ENCODE measurements around the gene IQGAP2.

DNA sequence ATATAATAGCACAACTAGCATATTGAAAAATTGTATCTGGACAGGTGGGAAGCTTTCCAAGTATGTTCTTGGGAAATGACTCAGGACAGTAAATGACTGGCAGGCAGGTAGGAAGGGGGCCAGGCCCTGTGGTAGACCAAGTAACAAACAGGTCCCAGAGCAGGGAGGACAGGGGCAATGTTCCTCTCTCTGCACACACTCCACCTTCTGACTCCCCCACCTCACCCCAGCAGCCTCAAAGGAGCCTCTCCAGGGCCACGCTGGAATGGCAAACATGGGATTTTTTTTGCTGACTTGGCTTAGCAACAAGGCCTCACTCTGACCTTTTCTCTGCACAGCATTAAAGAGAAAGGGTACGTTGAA is 31.1 kb upstream of the IQGAP2 start:
- TF ChIP-seq POLR2A (IDR thresholded peaks at IDR 0.05; ENCODE audit: low read length), result no peak
- TF ChIP-seq GATA1 (IDR thresholded peaks at IDR 0.05; ENCODE audit: low read depth, low read length), result no peak

All from erythroblast (primary cell).